Measurements from ENCODE around the gene BORCS6.

Gene BORCS6

DNA sequence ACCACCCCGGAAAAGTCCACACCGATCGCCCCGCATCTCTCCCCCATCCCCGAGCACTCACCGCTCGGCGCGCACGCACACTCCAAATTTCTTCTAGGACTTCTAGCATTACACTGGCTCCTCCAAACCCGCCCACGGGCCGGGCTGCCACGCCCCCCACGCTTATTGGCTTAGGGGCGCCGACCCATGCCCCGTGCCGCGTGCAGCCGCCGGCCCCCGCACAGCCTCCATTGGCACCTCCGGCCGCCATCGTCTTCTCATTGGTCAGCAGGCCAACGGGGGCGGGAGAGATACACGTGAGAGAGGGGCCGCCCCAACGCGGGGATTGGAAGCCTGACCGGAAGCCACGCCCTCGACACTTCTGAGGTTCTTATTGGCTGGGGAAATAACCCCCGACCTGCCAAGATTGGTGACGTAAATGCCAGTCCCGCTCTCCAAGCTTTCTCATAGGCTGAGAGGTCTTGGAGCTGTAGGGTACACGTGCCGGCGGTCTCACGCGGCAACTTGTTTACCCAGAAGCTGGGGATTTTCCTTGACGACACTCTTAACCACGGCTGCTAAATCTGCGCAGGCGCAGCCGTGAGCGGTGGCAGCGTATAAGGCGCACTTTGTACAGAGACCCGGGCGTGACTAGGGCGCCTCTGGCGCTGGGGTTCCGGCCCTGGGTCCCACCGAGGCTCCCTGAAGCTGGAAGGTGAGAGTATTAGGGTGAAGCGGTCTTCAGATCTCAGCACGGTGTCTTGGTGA is 33.6 kb downstream of the BORCS6 start:
- Histone ChIP-seq H3K9me3 (replicated peaks in 1 of 2; ENCODE audit: control insufficient read depth in 2 of 2, insufficient read depth in 1 of 2, low read depth in 1 of 2, low read length in 2 of 2) (no peaks in the 10 kb centered on the region), H3K36me3 (replicated peaks in 1 of 2; ENCODE audit: control insufficient read depth in 2 of 2, insufficient read depth in 2 of 2, low read length in 2 of 2) (peaks cover 18 to 31% of the 10 kb centered on the region in 2 donors), H3K27ac (replicated peaks; ENCODE audit: low read length) (peak overlapping the region; percentile 78), H4K8ac (ENCODE audit: low read depth, low read length) (no peak overlapping the region), H4K91ac (ENCODE audit: low read depth, low read length, poor library complexity) (no peak overlapping the region), H3K14ac (ENCODE audit: low read length) (no peak overlapping the region), H3K23ac (ENCODE audit: low read depth, low read length, poor library complexity) (no peak overlapping the region), H3K18ac (ENCODE audit: low read length) (no peak overlapping the region), H2BK120ac (ENCODE audit: low read depth, low read length) (no peak overlapping the region), H3K4ac (ENCODE audit: low read length) (no peak overlapping the region), H2BK15ac (ENCODE audit: low read length) (no peak overlapping the region), H2BK5ac (ENCODE audit: low read length) (no peak overlapping the region), H2AK5ac (ENCODE audit: low read depth, low read length) (no peak overlapping the region), H3K4me3 (ENCODE audit: low read length in 2 of 2) (peak overlapping the region; percentile 54 to 86), H3K79me1 (ENCODE audit: low read depth, low read length) (peaks cover 8% of the 10 kb centered on the region), H3K4me1 (ENCODE audit: control insufficient read depth in 2 of 2, insufficient read depth in 1 of 2, low read depth in 1 of 2, low read length in 2 of 2) (peaks cover 30 to 42% of the 10 kb centered on the region in 2 donors), H3K4me2 (ENCODE audit: insufficient read depth, low read length, poor library complexity, severe bottlenecking) (peak overlapping the region; percentile 64), H2BK12ac (ENCODE audit: low read length) (no peak overlapping the region), H3K27me3 (ENCODE audit: control insufficient read depth in 3 of 3, insufficient read depth in 3 of 3, low read depth in 1 of 3, low read length in 3 of 3) (no peaks in the 10 kb centered on the region), H3K9ac (ENCODE audit: low read depth, low read length, poor library complexity) (peak overlapping the region; percentile 85), H2AFZ (ENCODE audit: low read length) (peak overlapping the region; percentile 42)
- peak; percentile 100 for DNase-seq (ENCODE audit: low spot score)
- WGBS, 2 donors (ENCODE audit: extremely low coverage in 2 of 2, insufficient read length in 2 of 2, insufficient replicate concordance in 1 of 2), result no CpG with 5 or more reads among the region's 59 CpGs

DNA sequence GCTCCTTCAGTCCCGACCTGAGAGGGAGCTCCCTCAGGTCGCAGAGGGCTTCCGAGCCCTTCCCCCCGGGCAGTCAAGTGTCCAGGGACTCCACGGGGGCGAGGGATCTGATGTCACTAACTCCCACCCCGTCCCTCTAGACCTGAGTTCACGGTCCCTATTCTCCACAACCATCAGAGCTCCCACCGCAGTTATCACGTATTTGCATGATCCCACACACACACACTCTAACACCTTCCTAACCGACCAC is 34.1 kb downstream of the BORCS6 start:
- Histone ChIP-seq H3K4me1 (ENCODE audit: control insufficient read depth in 2 of 2, insufficient read depth in 1 of 2, low read depth in 1 of 2, low read length in 2 of 2) (peaks cover 31 to 39% of the 10 kb centered on the region in 2 donors), H3K4ac (ENCODE audit: low read length) (no peak overlapping the region), H3K4me2 (ENCODE audit: insufficient read depth, low read length, poor library complexity, severe bottlenecking) (peak overlapping the region; percentile 56), H2AFZ (ENCODE audit: low read length) (peak overlapping the region; percentile 17), H3K27ac (replicated peaks; ENCODE audit: low read length) (no peak overlapping the region), H3K18ac (ENCODE audit: low read length) (no peak overlapping the region), H2BK12ac (ENCODE audit: low read length) (no peak overlapping the region), H2AK5ac (ENCODE audit: low read depth, low read length) (no peak overlapping the region), H3K9ac (ENCODE audit: low read depth, low read length, poor library complexity) (peak overlapping the region; percentile 85), H4K8ac (ENCODE audit: low read depth, low read length) (no peak overlapping the region), H3K23ac (ENCODE audit: low read depth, low read length, poor library complexity) (no peak overlapping the region), H4K91ac (ENCODE audit: low read depth, low read length, poor library complexity) (no peak overlapping the region), H2BK15ac (ENCODE audit: low read length) (no peak overlapping the region), H3K14ac (ENCODE audit: low read length) (no peak overlapping the region), H2BK120ac (ENCODE audit: low read depth, low read length) (no peak overlapping the region), H3K4me3 (ENCODE audit: low read length in 2 of 2) (peak overlapping the region; percentile 54 to 86), H3K79me1 (ENCODE audit: low read depth, low read length) (peaks cover 8% of the 10 kb centered on the region), H2BK5ac (ENCODE audit: low read length) (no peak overlapping the region), H3K9me3 (replicated peaks in 1 of 2; ENCODE audit: control insufficient read depth in 2 of 2, insufficient read depth in 1 of 2, low read depth in 1 of 2, low read length in 2 of 2) (no peaks in the 10 kb centered on the region), H3K27me3 (ENCODE audit: control insufficient read depth in 3 of 3, insufficient read depth in 3 of 3, low read depth in 1 of 3, low read length in 3 of 3) (no peaks in the 10 kb centered on the region), H3K36me3 (replicated peaks in 1 of 2; ENCODE audit: control insufficient read depth in 2 of 2, insufficient read depth in 2 of 2, low read length in 2 of 2) (peaks cover 14 to 26% of the 10 kb centered on the region in 2 donors)
- WGBS, 2 donors (ENCODE audit: extremely low coverage in 2 of 2, insufficient read length in 2 of 2, insufficient replicate concordance in 1 of 2), result no CpG with 5 or more reads among the region's 11 CpGs
- DNase-seq (ENCODE audit: low spot score), result no peak

DNA sequence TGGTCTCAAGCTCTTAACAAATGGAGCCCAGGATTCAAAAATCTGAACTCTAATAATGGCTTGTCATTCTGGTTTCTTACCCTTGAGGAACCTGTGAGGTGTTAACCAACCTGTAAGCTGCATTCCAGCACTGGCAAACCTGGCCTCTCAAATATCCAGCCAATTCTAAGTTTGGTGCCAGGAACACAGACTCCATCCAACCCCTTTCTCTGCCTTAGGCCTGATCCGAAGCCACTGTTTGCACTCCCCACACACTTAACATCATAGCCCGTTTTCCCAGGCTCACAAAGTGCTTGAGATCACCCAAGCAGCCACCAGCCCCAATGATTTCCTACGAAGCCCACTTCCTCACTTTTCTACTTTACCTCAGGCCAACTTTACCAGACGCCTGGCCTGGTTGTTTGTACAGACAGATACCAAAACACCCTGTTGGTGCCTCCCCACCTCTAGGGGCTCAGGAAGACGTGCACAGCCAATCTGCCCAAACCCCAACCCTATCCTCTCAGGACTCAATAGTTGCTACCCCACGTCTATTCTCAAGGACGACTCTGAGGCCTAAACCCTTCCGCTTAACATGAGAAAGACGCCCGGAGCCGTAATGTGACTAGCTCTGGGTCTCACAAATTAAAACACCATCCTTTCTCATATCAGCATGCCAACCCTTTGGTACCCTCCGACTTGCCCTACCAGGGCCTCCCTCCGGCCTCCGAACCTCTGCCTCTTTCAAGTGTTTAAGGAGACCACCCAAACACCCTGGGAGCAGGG is 34.6 kb downstream of the BORCS6 start:
- WGBS, 2 donors (ENCODE audit: extremely low coverage in 2 of 2, insufficient read length in 2 of 2, insufficient replicate concordance in 1 of 2), result no CpG with 5 or more reads among the region's 14 CpGs
- H3K36me3 ChIP-seq (replicated peaks in 1 of 2; ENCODE audit: control insufficient read depth in 2 of 2, insufficient read depth in 2 of 2, low read length in 2 of 2), result peaks cover 11 to 21% of the 10 kb centered on the region in 2 donors
- H4K8ac ChIP-seq (ENCODE audit: low read depth, low read length), result no peak overlapping the region
- H3K27ac ChIP-seq (replicated peaks; ENCODE audit: low read length), result no peak overlapping the region
- H2BK12ac ChIP-seq (ENCODE audit: low read length), result no peak overlapping the region
- H3K18ac ChIP-seq (ENCODE audit: low read length), result no peak overlapping the region
- no peak overlapping the region for H2BK5ac ChIP-seq (ENCODE audit: low read length)
- H3K9me3 ChIP-seq (replicated peaks in 1 of 2; ENCODE audit: control insufficient read depth in 2 of 2, insufficient read depth in 1 of 2, low read depth in 1 of 2, low read length in 2 of 2), result no peaks in the 10 kb centered on the region
- no peak overlapping the region for H2BK15ac ChIP-seq (ENCODE audit: low read length)
- peak overlapping the region; percentile 54 to 86 for H3K4me3 ChIP-seq (ENCODE audit: low read length in 2 of 2)
- H2AK5ac ChIP-seq (ENCODE audit: low read depth, low read length), result no peak overlapping the region
- no peak overlapping the region for H3K4ac ChIP-seq (ENCODE audit: low read length)
- H3K79me1 ChIP-seq (ENCODE audit: low read depth, low read length), result peaks cover 11% of the 10 kb centered on the region
- H3K27me3 ChIP-seq (ENCODE audit: control insufficient read depth in 3 of 3, insufficient read depth in 3 of 3, low read depth in 1 of 3, low read length in 3 of 3), result no peaks in the 10 kb centered on the region
- H3K9ac ChIP-seq (ENCODE audit: low read depth, low read length, poor library complexity), result peak overlapping the region; percentile 85
- H3K4me2 ChIP-seq (ENCODE audit: insufficient read depth, low read length, poor library complexity, severe bottlenecking), result peak overlapping the region; percentile 56
- H2AFZ ChIP-seq (ENCODE audit: low read length), result peak overlapping the region; percentile 17
- no peak overlapping the region for H3K23ac ChIP-seq (ENCODE audit: low read depth, low read length, poor library complexity)
- no peak overlapping the region for H3K14ac ChIP-seq (ENCODE audit: low read length)
- no peak overlapping the region for H4K91ac ChIP-seq (ENCODE audit: low read depth, low read length, poor library complexity)
- no peak overlapping the region for H2BK120ac ChIP-seq (ENCODE audit: low read depth, low read length)
- DNase-seq (ENCODE audit: low spot score), result no peak
- peaks cover 33 to 39% of the 10 kb centered on the region in 2 donors for H3K4me1 ChIP-seq (ENCODE audit: control insufficient read depth in 2 of 2, insufficient read depth in 1 of 2, low read depth in 1 of 2, low read length in 2 of 2)

DNA sequence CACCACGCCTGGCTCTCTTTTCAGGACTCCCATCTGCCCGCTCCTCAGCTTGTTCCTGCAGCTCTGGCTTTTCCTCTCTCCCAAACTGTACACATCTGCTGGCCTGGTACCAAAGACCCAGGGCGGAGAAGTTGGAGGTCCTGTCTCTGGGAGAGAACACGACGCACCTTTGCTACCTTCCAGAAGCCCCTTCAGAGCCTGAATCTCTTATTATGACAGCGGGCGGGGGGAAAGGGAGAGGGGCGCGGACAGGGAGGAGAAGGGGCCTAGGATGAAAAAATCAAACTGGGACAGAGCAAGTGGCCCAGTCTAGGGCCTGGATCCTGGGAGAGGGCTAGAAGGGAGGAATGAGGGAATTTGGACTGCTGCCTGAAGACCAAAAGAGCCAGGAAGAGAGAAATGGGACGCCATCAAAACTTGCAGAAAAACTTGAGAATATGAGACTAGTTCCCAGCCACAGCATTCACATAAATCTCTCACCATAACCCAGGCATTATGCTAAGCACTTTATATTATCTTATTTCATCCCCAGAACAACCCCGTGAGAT is 35.3 kb downstream of the BORCS6 start:
- H2AFZ ChIP-seq (ENCODE audit: low read length), result peak overlapping the region; percentile 50

More for the DNA sequence above, 35.3 kb downstream of the BORCS6 start:
- Histone ChIP-seq H3K18ac (ENCODE audit: low read length) (peak overlapping the region; percentile 88), H3K4me1 (ENCODE audit: control insufficient read depth in 2 of 2, insufficient read depth in 1 of 2, low read depth in 1 of 2, low read length in 2 of 2) (peaks cover 33 to 39% of the 10 kb centered on the region in 2 donors), H3K14ac (ENCODE audit: low read length) (no peak overlapping the region), H3K27ac (replicated peaks; ENCODE audit: low read length) (no peak overlapping the region), H2BK120ac (ENCODE audit: low read depth, low read length) (no peak overlapping the region), H2BK12ac (ENCODE audit: low read length) (peak overlapping the region; percentile 63), H3K9ac (ENCODE audit: low read depth, low read length, poor library complexity) (peak overlapping the region; percentile 27), H3K79me1 (ENCODE audit: low read depth, low read length) (peaks cover 12% of the 10 kb centered on the region), H3K9me3 (replicated peaks in 1 of 2; ENCODE audit: control insufficient read depth in 2 of 2, insufficient read depth in 1 of 2, low read depth in 1 of 2, low read length in 2 of 2) (no peaks in the 10 kb centered on the region), H4K8ac (ENCODE audit: low read depth, low read length) (no peak overlapping the region), H3K36me3 (replicated peaks in 1 of 2; ENCODE audit: control insufficient read depth in 2 of 2, insufficient read depth in 2 of 2, low read length in 2 of 2) (peaks cover 12 to 21% of the 10 kb centered on the region in 2 donors), H3K4me2 (ENCODE audit: insufficient read depth, low read length, poor library complexity, severe bottlenecking) (peak overlapping the region; percentile 77), H3K4me3 (ENCODE audit: low read length in 2 of 2) (peak overlapping the region; percentile 22 to 31), H2BK5ac (ENCODE audit: low read length) (peak overlapping the region; percentile 46), H2AK5ac (ENCODE audit: low read depth, low read length) (peak overlapping the region; percentile 41), H3K23ac (ENCODE audit: low read depth, low read length, poor library complexity) (peak overlapping the region; percentile 61), H3K27me3 (ENCODE audit: control insufficient read depth in 3 of 3, insufficient read depth in 3 of 3, low read depth in 1 of 3, low read length in 3 of 3) (no peaks in the 10 kb centered on the region), H3K4ac (ENCODE audit: low read length) (no peak overlapping the region), H4K91ac (ENCODE audit: low read depth, low read length, poor library complexity) (no peak overlapping the region), H2BK15ac (ENCODE audit: low read length) (peak overlapping the region; percentile 82)
- no peak for DNase-seq (ENCODE audit: low spot score)
- no CpG with 5 or more reads among the region's 11 CpGs for WGBS, 2 donors (ENCODE audit: extremely low coverage in 2 of 2, insufficient read length in 2 of 2, insufficient replicate concordance in 1 of 2)
